Measurements from ENCODE around the gene SOWAHA. TPM values are rescaled to one million over a fixed set of nuclear protein-coding genes. Genes with fewer than 3 reads are reported as not detected.

SOWAHA gene
- total RNA-seq (2013), result not detected
- polyA plus RNA-seq (not detected), polyA minus RNA-seq (not detected in 2 replicates), total RNA-seq (0 to 2.0 (median 0.08) reads per million in 11 experiments)

DNA sequence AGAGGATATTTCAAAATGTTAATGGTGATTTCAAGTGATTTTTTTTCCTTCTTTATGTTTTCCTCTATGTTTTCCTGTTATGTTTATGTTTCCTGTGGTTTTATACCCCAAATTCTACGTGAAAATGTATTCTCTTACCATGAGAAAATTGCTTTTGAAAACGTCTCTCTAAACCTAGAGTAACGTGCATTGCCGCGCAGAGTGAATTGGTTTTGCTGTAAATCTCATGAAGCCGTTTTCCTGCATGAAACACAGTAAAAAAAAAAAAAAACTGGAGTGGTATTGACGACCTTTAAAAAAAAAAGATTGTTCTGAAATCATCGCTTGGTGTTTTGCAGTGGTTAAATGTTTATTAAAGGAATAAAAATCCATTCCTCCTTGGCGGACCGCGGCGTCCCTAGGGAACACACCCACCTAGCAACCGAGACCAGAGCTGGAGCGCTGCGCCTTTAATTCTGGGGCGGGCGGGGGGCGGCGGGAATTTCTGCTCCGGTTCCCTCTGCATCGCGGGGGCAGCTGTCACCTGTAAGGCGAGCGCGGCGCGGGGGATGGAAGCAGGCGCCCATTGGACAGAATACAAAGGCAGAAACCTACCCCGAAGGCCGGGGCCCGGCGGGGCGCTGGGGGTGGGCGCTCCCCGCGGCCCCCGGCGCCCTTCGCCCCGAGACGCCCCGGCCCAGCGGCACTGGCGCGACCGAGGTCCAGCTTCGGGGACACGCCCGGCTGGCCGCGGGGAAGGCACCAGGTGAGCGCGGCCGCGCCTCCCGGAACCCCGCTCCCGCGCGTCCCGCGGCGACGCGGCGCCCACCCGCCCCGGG, at the start of gene SOWAHA:
Gene SOWAHA, plus strand, starts transcription at position 522 of the 818 bp plus-strand sequence. CDS start 320 bp downstream, outside the sequence.
- Histone ChIP-seq H3K27ac (ENCODE audit: low read depth in 1 of 2, low read length in 2 of 2) (no peak within 1 kb of the TSS), H3K4me3 (replicated peaks in 1 of 3; ENCODE audit: low read depth in 2 of 3, low read length in 3 of 3) (peak within 1 kb of the TSS in 1 of 3 experiments; percentile 50), H2AFZ (ENCODE audit: insufficient read depth, low read depth, low read length, poor library complexity, severe bottlenecking) (peak within 1 kb of the TSS; percentile 51), H3K79me2 (ENCODE audit: insufficient read depth, low read length) (no peaks in the 10 kb centered on the region), H3K4me2 (replicated peaks; ENCODE audit: extremely low read depth, low read length, poor library complexity, severe bottlenecking) (peak within 1 kb of the TSS; percentile 57), H3K9ac (ENCODE audit: insufficient read depth, low read length, poor library complexity, severe bottlenecking) (peak within 1 kb of the TSS; percentile 8), H4K20me1 (ENCODE audit: insufficient read depth, low read length) (no peaks in the 10 kb centered on the region), H3K27me3 (ENCODE audit: control insufficient read depth in 2 of 2, insufficient read depth in 2 of 2, low read length in 2 of 2) (peaks cover 50 to 79% of the 10 kb centered on the region in 2 donors), H3K36me3 (replicated peaks in 1 of 2; ENCODE audit: control insufficient read depth in 1 of 2, insufficient read depth in 2 of 2, low read length in 2 of 2) (no peaks in the 10 kb centered on the region), H3K9me3 (replicated peaks in 1 of 2; ENCODE audit: control insufficient read depth in 1 of 2, insufficient read depth in 1 of 2, low read length in 2 of 2) (peaks cover 4 to 19% of the 10 kb centered on the region in 2 donors), H3K4me1 (ENCODE audit: control insufficient read depth in 1 of 2, insufficient read depth in 2 of 2, low read length in 2 of 2) (peaks cover 0 to 23% of the 10 kb centered on the region in 2 donors)
- Mint-ChIP-seq H3K36me3 (peaks cover 6 to 14% of the 10 kb centered on the region in 2 donors), H3K4me3 (peak within 1 kb of the TSS; percentile 64 to 74), H3K9me3 (peaks cover 0 to 19% (median 9%) of the 10 kb centered on the region in 7 donors), H3K27ac (no peak within 1 kb of the TSS), H3K4me1 (peaks cover 14% of the 10 kb centered on the region), H3K27me3 (ENCODE audit: low read depth in 3 of 3) (peaks cover 65 to 74% (median 66%) of the 10 kb centered on the region in 3 donors)
- intact Hi-C loops (cut with micrococcal nuclease), result loop anchor here in 1 of 2 donors (10.0 kb wide), 1 partner anchor 308 kb away; no protein-coding TSS in a partner anchor
- no peak for DNase-seq
- TF ChIP-seq CTCF (IDR thresholded peaks at IDR 0.05), result no peak
- 3% methylated on average over 62 of the region's 68 CpGs for WGBS (ENCODE audit: insufficient coverage)

- DNase-seq, result no peak
Measured at GRCh38 chr5:132764051-132764450, 49.1 kb upstream of the SOWAHA start.

More at GRCh38 chr5:132764051-132764450, 49.1 kb upstream of the SOWAHA start:
- TF ChIP-seq CTCF (IDR thresholded peaks at IDR 0.05), result no peak
- H3K36me3 Mint-ChIP-seq, result peaks cover 11 to 15% of the 10 kb centered on the region in 2 donors
- peaks cover 33% of the 10 kb centered on the region for H3K4me1 Mint-ChIP-seq
- H3K27ac Mint-ChIP-seq, result peak overlapping the region in 1 of 7 donors; percentile 66
- 95% methylated on average over 8 of the region's 10 CpGs for WGBS (ENCODE audit: insufficient coverage)
- H3K79me2 ChIP-seq (ENCODE audit: insufficient read depth, low read length), result no peaks in the 10 kb centered on the region
- intact Hi-C loops (cut with micrococcal nuclease), result no loop called here
- peaks cover 15% of the 10 kb centered on the region in 2 donors for H3K4me1 ChIP-seq (ENCODE audit: control insufficient read depth in 1 of 2, insufficient read depth in 2 of 2, low read length in 2 of 2)
- H3K4me2 ChIP-seq (replicated peaks; ENCODE audit: extremely low read depth, low read length, poor library complexity, severe bottlenecking), result no peak overlapping the region
- H3K27ac ChIP-seq (ENCODE audit: low read depth in 1 of 2, low read length in 2 of 2), result no peak overlapping the region
- H3K9me3 ChIP-seq (replicated peaks in 1 of 2; ENCODE audit: control insufficient read depth in 1 of 2, insufficient read depth in 1 of 2, low read length in 2 of 2), result no peaks in the 10 kb centered on the region
- H3K9ac ChIP-seq (ENCODE audit: insufficient read depth, low read length, poor library complexity, severe bottlenecking), result no peak overlapping the region
- H3K27me3 ChIP-seq (ENCODE audit: control insufficient read depth in 2 of 2, insufficient read depth in 2 of 2, low read length in 2 of 2), result no peaks in the 10 kb centered on the region
- no peaks in the 10 kb centered on the region for H3K9me3 Mint-ChIP-seq
- H2AFZ ChIP-seq (ENCODE audit: insufficient read depth, low read depth, low read length, poor library complexity, severe bottlenecking), result no peak overlapping the region
- H3K4me3 Mint-ChIP-seq, result no peak overlapping the region
- no peaks in the 10 kb centered on the region for H3K36me3 ChIP-seq (replicated peaks in 1 of 2; ENCODE audit: control insufficient read depth in 1 of 2, insufficient read depth in 2 of 2, low read length in 2 of 2)
- no peak overlapping the region for H3K4me3 ChIP-seq (replicated peaks in 1 of 3; ENCODE audit: low read depth in 2 of 3, low read length in 3 of 3)
- H3K27me3 Mint-ChIP-seq (ENCODE audit: low read depth in 3 of 3), result peaks cover 3 to 5% (median 4%) of the 10 kb centered on the region in 3 donors
- H4K20me1 ChIP-seq (ENCODE audit: insufficient read depth, low read length), result no peaks in the 10 kb centered on the region

Measured in CD14-positive monocyte (primary cell).